HAP-1 (cell line): ENCODE measurements around the gene DRG2.
A peak's percentile ranks its signal among the peaks of the same experiment; 100 is the strongest.

Experiments used
- DNase-seq, 2 experiments: peaks; one replicate each; pipeline ENCODE4 v3.0.0-alpha.2; 2016 to 2020; ENCODE audit warnings: low spot score in 2 of 2
- H3K27me3 ChIP-seq: fragments of 250-450 bp; sonication (Bioruptor Pico); 2 replicates; pipeline ENCODE4 v1.5.1; 2020; ENCODE audit warnings: low read depth, mild to moderate bottlenecking, moderate library complexity
- H3K36me3 ChIP-seq: fragments of 250-450 bp; sonication (Bioruptor Pico); replicated peaks from 2 replicates; pipeline ENCODE4 v1.5.1; 2020; ENCODE audit warnings: mild to moderate bottlenecking
- H3K4me1 ChIP-seq: fragments of 250-450 bp; sonication (Bioruptor Pico); 2 replicates; pipeline ENCODE4 v1.5.1; 2020; ENCODE audit warnings: mild to moderate bottlenecking
- H3K4me3 ChIP-seq: fragments of 250-450 bp; sonication (Bioruptor Pico); 2 replicates; pipeline ENCODE4 v1.5.1; 2020; ENCODE audit warnings: mild to moderate bottlenecking, moderate library complexity
- H3K9me3 ChIP-seq: fragments of 250-450 bp; sonication (Bioruptor Pico); 2 replicates; pipeline ENCODE4 v1.5.1; 2020; ENCODE audit warnings: mild to moderate bottlenecking, moderate library complexity
- in situ Hi-C: fragments of 300-500 bp; cut with MboI; formaldehyde crosslinking; loops from 3 replicates; pipeline ENCODE4 v1.14.3; 2020; ENCODE audit warnings: low sequenced_read_pairs, inconsistent platforms, mixed read lengths

DRG2 gene

GRCh38 chr17:18132711-18133110 lies 45.0 kb downstream of the DRG2 start:
- in situ Hi-C loops: no loop called here
- H3K36me3 ChIP-seq: no peaks in the 10 kb centered on the region
- H3K4me1 ChIP-seq: no peaks in the 10 kb centered on the region
- H3K27me3 ChIP-seq: no peaks in the 10 kb centered on the region
- H3K9me3 ChIP-seq: no peaks in the 10 kb centered on the region
- H3K4me3 ChIP-seq: no peak overlapping the region
- no peak for DNase-seq

GRCh38 chr17:18136357-18136756 lies 48.6 kb downstream of the DRG2 start:
- DNase-seq: no peak
- in situ Hi-C loops: no loop called here
- H3K4me1 ChIP-seq: no peaks in the 10 kb centered on the region
- H3K9me3 ChIP-seq: no peaks in the 10 kb centered on the region
- no peaks in the 10 kb centered on the region for H3K27me3 ChIP-seq
- H3K36me3 ChIP-seq: no peaks in the 10 kb centered on the region
- H3K4me3 ChIP-seq: no peak overlapping the region

- H3K27me3 ChIP-seq: no peaks in the 10 kb centered on the region
- no peaks in the 10 kb centered on the region for H3K4me1 ChIP-seq
- H3K9me3 ChIP-seq: no peaks in the 10 kb centered on the region
- in situ Hi-C loops: no loop called here
- H3K36me3 ChIP-seq: no peaks in the 10 kb centered on the region
- H3K4me3 ChIP-seq: no peak overlapping the region
- no peak for DNase-seq
These were observed 50.5 kb downstream of the DRG2 start for GRCh38 chr17:18138065-18138749.

GRCh38 chr17:18139092-18139491 lies 51.3 kb downstream of the DRG2 start:
- H3K9me3 ChIP-seq: no peaks in the 10 kb centered on the region
- in situ Hi-C loops: no loop called here
- no peak for DNase-seq
- H3K4me3 ChIP-seq: no peak overlapping the region
- no peaks in the 10 kb centered on the region for H3K27me3 ChIP-seq
- no peaks in the 10 kb centered on the region for H3K36me3 ChIP-seq
- H3K4me1 ChIP-seq: no peaks in the 10 kb centered on the region

GRCh38 chr17:18139498-18139897 lies 51.8 kb downstream of the DRG2 start:
- H3K36me3 ChIP-seq: no peaks in the 10 kb centered on the region
- DNase-seq: no peak
- in situ Hi-C loops: no loop called here
- H3K4me1 ChIP-seq: no peaks in the 10 kb centered on the region
- no peaks in the 10 kb centered on the region for H3K27me3 ChIP-seq
- H3K4me3 ChIP-seq: no peak overlapping the region
- H3K9me3 ChIP-seq: no peaks in the 10 kb centered on the region

- no peak overlapping the region for H3K4me3 ChIP-seq
- H3K27me3 ChIP-seq: no peaks in the 10 kb centered on the region
- H3K9me3 ChIP-seq: no peaks in the 10 kb centered on the region
- DNase-seq: no peak
- in situ Hi-C loops: no loop called here
- H3K36me3 ChIP-seq: no peaks in the 10 kb centered on the region
- no peaks in the 10 kb centered on the region for H3K4me1 ChIP-seq
These were observed 52.2 kb downstream of the DRG2 start for GRCh38 chr17:18139949-18140348.

- H3K27me3 ChIP-seq: no peaks in the 10 kb centered on the region
- no peak for DNase-seq
- H3K4me3 ChIP-seq: no peak overlapping the region
- no peaks in the 10 kb centered on the region for H3K9me3 ChIP-seq
- no peaks in the 10 kb centered on the region for H3K4me1 ChIP-seq
- H3K36me3 ChIP-seq: no peaks in the 10 kb centered on the region
- in situ Hi-C loops: no loop called here
These were observed 52.9 kb downstream of the DRG2 start for GRCh38 chr17:18140648-18141047.

DNA sequence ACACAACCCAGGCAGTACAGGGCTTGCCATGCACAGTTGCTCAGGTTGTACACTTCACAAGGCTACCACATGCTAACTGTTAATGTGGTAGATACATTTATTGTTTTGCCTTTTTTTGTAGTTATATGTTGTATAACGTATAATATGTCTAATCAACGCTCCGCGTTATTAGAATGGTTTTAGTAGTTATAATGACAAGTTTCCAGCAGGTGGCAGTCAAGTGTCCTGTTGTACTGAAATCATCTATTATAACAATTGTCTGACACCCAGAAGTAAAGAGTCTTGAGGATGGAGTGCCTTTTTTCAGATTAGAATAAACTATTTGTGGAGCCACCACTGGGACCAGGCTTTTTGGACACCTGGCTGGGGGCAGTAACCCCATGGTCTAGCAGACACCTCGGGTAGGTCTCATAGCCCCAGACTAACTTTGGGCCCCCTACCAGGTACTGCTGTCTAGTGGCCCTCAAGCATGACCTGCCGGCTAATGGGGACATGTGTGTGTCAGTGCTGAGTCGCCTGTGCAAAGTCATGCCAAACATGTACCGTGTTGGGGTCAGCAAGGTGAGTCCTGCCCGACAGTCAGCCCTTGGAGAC lies 53.6 kb downstream of the DRG2 start:
- peak; percentile 65 to 66 for DNase-seq
- in situ Hi-C loops: no loop called here
- H3K27me3 ChIP-seq: no peaks in the 10 kb centered on the region

DNA sequence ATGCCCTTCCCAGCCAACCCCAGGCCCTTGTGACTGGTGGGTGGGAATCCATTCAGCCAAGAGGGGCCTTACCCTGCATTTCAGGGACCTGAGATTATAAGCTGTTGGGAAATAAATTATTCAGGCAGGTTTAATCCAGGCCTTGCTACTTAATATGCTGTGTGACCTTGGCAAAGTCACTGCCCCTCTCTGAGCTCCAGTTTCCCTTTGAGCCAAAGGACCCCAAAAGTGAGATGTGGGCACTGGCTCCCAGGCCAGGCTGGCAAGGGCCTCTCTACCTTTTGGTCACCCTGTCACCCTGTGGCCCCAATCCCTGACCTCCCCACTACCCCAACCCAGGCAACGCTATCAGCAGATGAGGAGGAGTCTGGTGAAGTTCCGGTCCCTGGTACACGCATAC lies 54.7 kb downstream of the DRG2 start:
- no peaks in the 10 kb centered on the region for H3K36me3 ChIP-seq
- no peak overlapping the region for H3K4me3 ChIP-seq
- no peak for DNase-seq
- no peaks in the 10 kb centered on the region for H3K4me1 ChIP-seq
- H3K27me3 ChIP-seq: no peaks in the 10 kb centered on the region
- in situ Hi-C loops: no loop called here
- H3K9me3 ChIP-seq: no peaks in the 10 kb centered on the region

More for the DNA sequence above, 53.6 kb downstream of the DRG2 start:
- Histone ChIP-seq H3K9me3 (no peaks in the 10 kb centered on the region), H3K36me3 (no peaks in the 10 kb centered on the region), H3K4me1 (no peaks in the 10 kb centered on the region), H3K4me3 (no peak overlapping the region)

GRCh38 chr17:18143044-18143936 lies 55.5 kb downstream of the DRG2 start:
- H3K4me3 ChIP-seq: no peak overlapping the region
- no peaks in the 10 kb centered on the region for H3K9me3 ChIP-seq
- no peaks in the 10 kb centered on the region for H3K27me3 ChIP-seq
- peak; percentile 33 to 63 for DNase-seq
- no peaks in the 10 kb centered on the region for H3K36me3 ChIP-seq
- no peaks in the 10 kb centered on the region for H3K4me1 ChIP-seq
- in situ Hi-C loops: no loop called here

DNA sequence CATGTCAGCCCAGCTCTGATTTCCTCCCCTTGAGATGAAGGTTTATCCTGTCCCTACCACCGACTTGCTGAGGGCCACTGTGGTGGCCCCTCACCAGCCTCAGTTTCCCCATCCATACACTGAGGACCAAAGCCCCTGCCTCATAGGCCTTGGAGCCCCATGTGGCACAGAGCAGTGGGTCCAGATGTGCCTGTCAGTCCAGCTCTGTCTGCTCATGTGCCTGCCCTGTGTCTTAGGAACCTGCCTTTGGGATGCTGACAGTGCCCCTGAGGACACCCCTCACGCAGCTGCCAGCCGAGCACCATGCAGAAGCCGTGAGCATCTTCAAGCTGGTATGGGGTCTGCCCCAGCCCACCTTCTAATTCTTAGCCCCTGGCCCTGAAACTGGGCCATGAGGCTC lies 56.5 kb downstream of the DRG2 start:
- no peak for DNase-seq

DNA sequence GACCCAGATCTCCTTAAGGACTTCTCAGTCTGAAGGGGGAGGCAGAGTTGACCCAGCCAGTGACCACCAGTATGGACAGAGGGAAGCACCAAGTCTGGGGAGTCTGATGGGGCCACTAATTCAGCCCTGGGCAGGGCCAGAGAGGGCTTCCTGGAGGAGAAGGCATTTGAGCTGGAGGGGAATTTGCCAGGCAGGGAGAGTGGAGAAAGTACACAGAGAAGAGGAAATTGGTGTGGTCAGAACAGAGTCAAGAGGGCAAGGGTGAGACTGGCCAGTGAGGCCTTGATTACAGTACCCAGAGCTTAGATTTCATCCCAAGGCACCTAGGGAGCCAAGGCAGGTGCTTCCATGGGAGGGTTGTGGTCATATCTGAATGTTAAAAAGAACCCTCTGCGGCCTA lies 57.1 kb downstream of the DRG2 start:
- no peaks in the 10 kb centered on the region for H3K36me3 ChIP-seq
- H3K4me3 ChIP-seq: no peak overlapping the region
- H3K9me3 ChIP-seq: no peaks in the 10 kb centered on the region
- no peak for DNase-seq
- in situ Hi-C loops: no loop called here
- H3K4me1 ChIP-seq: no peaks in the 10 kb centered on the region
- no peaks in the 10 kb centered on the region for H3K27me3 ChIP-seq

More for the DNA sequence above, 56.5 kb downstream of the DRG2 start:
- H3K9me3 ChIP-seq: no peaks in the 10 kb centered on the region
- no peaks in the 10 kb centered on the region for H3K36me3 ChIP-seq
- H3K27me3 ChIP-seq: no peaks in the 10 kb centered on the region
- in situ Hi-C loops: no loop called here
- H3K4me3 ChIP-seq: no peak overlapping the region
- H3K4me1 ChIP-seq: no peaks in the 10 kb centered on the region

DNA sequence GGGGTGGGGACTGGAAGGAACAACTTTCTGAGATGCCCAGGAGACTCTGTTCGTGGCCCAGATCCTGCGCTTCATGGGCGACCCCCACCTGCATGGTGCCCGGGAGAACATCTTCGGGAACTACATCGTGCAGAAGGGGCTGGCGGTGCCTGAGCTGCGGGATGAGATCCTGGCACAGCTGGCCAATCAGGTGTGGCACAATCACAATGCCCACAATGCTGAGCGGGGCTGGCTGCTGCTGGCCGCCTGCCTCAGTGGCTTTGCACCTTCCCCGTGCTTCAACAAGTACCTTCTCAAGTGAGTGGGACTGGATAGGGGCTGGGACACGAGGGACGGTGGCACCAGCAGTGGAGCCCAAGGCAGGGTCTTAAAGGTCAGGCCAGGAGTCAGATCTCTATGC lies 58.1 kb downstream of the DRG2 start:
- no peaks in the 10 kb centered on the region for H3K36me3 ChIP-seq
- in situ Hi-C loops: no loop called here
- H3K27me3 ChIP-seq: no peaks in the 10 kb centered on the region
- H3K4me3 ChIP-seq: no peak overlapping the region
- no peaks in the 10 kb centered on the region for H3K4me1 ChIP-seq
- no peak for DNase-seq
- no peaks in the 10 kb centered on the region for H3K9me3 ChIP-seq

- no peaks in the 10 kb centered on the region for H3K4me1 ChIP-seq
- no peak overlapping the region for H3K4me3 ChIP-seq
- no peaks in the 10 kb centered on the region for H3K36me3 ChIP-seq
- in situ Hi-C loops: no loop called here
- no peaks in the 10 kb centered on the region for H3K9me3 ChIP-seq
- H3K27me3 ChIP-seq: no peaks in the 10 kb centered on the region
- DNase-seq: no peak
These were observed 58.5 kb downstream of the DRG2 start for GRCh38 chr17:18146259-18146658.
